Loucy (cell line): ENCODE data around the gene BCKDK.

ENCODE experiments used
- H2AFZ ChIP-seq: fragments of 200-600 bp; sonication (generic); 2 replicates; pipeline ENCODE4 v1.6.0; 2016; ENCODE audit warnings: antibody characterized with exemption, mild to moderate bottlenecking, low read length, moderate library complexity
- H3F3A ChIP-seq: fragments of 200-600 bp; 2 replicates; pipeline ENCODE4 v1.6.0; 2016; ENCODE audit warnings: antibody characterized with exemption, low read depth, mild to moderate bottlenecking
- H3K27me3 ChIP-seq: fragments of 200-600 bp; sonication (generic); 2 replicates; pipeline ENCODE4 v1.6.1; 2014; ENCODE audit warnings: low read length, mild to moderate bottlenecking; ENCODE audit not compliant: insufficient read depth, poor library complexity, severe bottlenecking
- H3K36me3 ChIP-seq: fragments of 200-600 bp; sonication (generic); 2 replicates; pipeline ENCODE4 v1.6.1; 2016; ENCODE audit warnings: low read length; ENCODE audit not compliant: insufficient read depth
- H3K4me1 ChIP-seq: fragments of 200-600 bp; sonication (generic); 2 replicates; pipeline ENCODE4 v1.5.1; 2014; ENCODE audit warnings: low read length, mild to moderate bottlenecking; ENCODE audit not compliant: insufficient read depth, poor library complexity, severe bottlenecking
- H3K4me2 ChIP-seq: fragments of 200-600 bp; sonication (generic); 2 replicates; pipeline ENCODE4 v1.6.0; 2014; ENCODE audit warnings: antibody characterized with exemption, low read length, low read depth, mild to moderate bottlenecking; ENCODE audit not compliant: poor library complexity, severe bottlenecking
- H3K4me3 ChIP-seq: fragments of 200-600 bp; sonication (generic); 2 replicates; pipeline ENCODE4 v1.5.1; 2014; ENCODE audit warnings: low read length, mild to moderate bottlenecking, mixed read lengths; ENCODE audit not compliant: poor library complexity, severe bottlenecking
- H3K79me2 ChIP-seq: fragments of 200-600 bp; sonication (generic); 2 replicates; pipeline ENCODE4 v1.6.1; 2014; ENCODE audit warnings: low read length; ENCODE audit not compliant: insufficient read depth
- H3K9ac ChIP-seq: fragments of 200-600 bp; sonication (generic); 2 replicates; pipeline ENCODE4 v1.6.0; 2014; ENCODE audit warnings: mild to moderate bottlenecking, low read depth, low read length, moderate library complexity; ENCODE audit not compliant: poor library complexity, severe bottlenecking
- H3K9me2 ChIP-seq: fragments of 200-600 bp; sonication (generic); replicated peaks from 2 replicates; pipeline ENCODE4 v1.6.1; 2016; ENCODE audit warnings: low read depth, low read length, mixed read lengths
- H3K9me3 ChIP-seq: fragments of 200-600 bp; sonication (generic); 2 replicates; pipeline ENCODE4 v1.6.1; 2014; ENCODE audit warnings: mild to moderate bottlenecking, antibody characterized with exemption, low read length, low read depth; ENCODE audit not compliant: insufficient read depth
- H4K20me1 ChIP-seq: fragments of 200-600 bp; sonication (generic); 2 replicates; pipeline ENCODE4 v1.6.0; 2014; ENCODE audit warnings: antibody characterized with exemption, low read length, mild to moderate bottlenecking; ENCODE audit not compliant: insufficient read depth, poor library complexity, severe bottlenecking
- CTCF ChIP-seq: fragments of 200-600 bp; sonication (generic); conservative IDR thresholded peaks from 2 replicates; pipeline ENCODE4 v1.5.1; 2014; ENCODE audit warnings: mild to moderate bottlenecking, antibody characterized with exemption, low read length
- EZH2phosphoT487 ChIP-seq: fragments of 200-600 bp; IDR thresholded peaks from 2 replicates; pipeline ENCODE4 v1.6.1; 2018; ENCODE audit warnings: antibody characterized with exemption, mild to moderate bottlenecking, moderate library complexity, borderline replicate concordance

BCKDK gene

GRCh38 chr16:31063495-31063842 is 44.7 kb upstream of the BCKDK start:
- peaks cover 24% of the 10 kb centered on the region for H3K4me1 ChIP-seq
- H3K27me3 ChIP-seq, result no peaks in the 10 kb centered on the region
- no peaks in the 10 kb centered on the region for H3K9me3 ChIP-seq
- no peaks in the 10 kb centered on the region for H3K9me2 ChIP-seq
- H3K4me2 ChIP-seq, result peak overlapping the region; percentile 75
- peaks cover 27% of the 10 kb centered on the region; the same call in 1 of the 2 replicates for H3K79me2 ChIP-seq
- H4K20me1 ChIP-seq, result peaks cover 8% of the 10 kb centered on the region
- no peak overlapping the region for H3K9ac ChIP-seq
- 0 out of 2 replicates have a peak, but pooled peaks cover 5% of the 10 kb centered on the region for H3F3A ChIP-seq
- no peak overlapping the region for H3K4me3 ChIP-seq
- H2AFZ ChIP-seq, result no peak overlapping the region
- H3K36me3 ChIP-seq, result peaks cover 36% of the 10 kb centered on the region; the same call in 1 of the 2 replicates
- TF ChIP-seq EZH2phosphoT487 (no peak), CTCF (no peak)

GRCh38 chr16:31063843-31064611 is 44.2 kb upstream of the BCKDK start:
- H4K20me1 ChIP-seq, result peaks cover 8% of the 10 kb centered on the region
- H2AFZ ChIP-seq, result no peak overlapping the region
- H3K27me3 ChIP-seq, result no peaks in the 10 kb centered on the region

GRCh38 chr16:31064882-31065461 is 43.2 kb upstream of the BCKDK start:
- H3K36me3 ChIP-seq, result peaks cover 31% of the 10 kb centered on the region; the same call in 1 of the 2 replicates
- 0 out of 2 replicates have a peak, but pooled peaks cover 5% of the 10 kb centered on the region for H3F3A ChIP-seq
- peak overlapping the region; percentile 75 for H3K4me2 ChIP-seq
- peaks cover 38% of the 10 kb centered on the region; the same call in 1 of the 2 replicates for H3K79me2 ChIP-seq
- peaks cover 8% of the 10 kb centered on the region for H4K20me1 ChIP-seq
- no peak for TF ChIP-seq EZH2phosphoT487
- no peak for TF ChIP-seq CTCF
- H3K9me2 ChIP-seq, result no peaks in the 10 kb centered on the region
- no peak overlapping the region for H2AFZ ChIP-seq
- peak overlapping the region; percentile 45 for H3K9ac ChIP-seq
- H3K9me3 ChIP-seq, result no peaks in the 10 kb centered on the region
- H3K27me3 ChIP-seq, result no peaks in the 10 kb centered on the region
- peak overlapping the region; percentile 37 for H3K4me3 ChIP-seq
- H3K4me1 ChIP-seq, result peaks cover 30% of the 10 kb centered on the region

More at GRCh38 chr16:31063843-31064611, 44.2 kb upstream of the BCKDK start:
- peak overlapping the region; percentile 45 for H3K9ac ChIP-seq
- no peaks in the 10 kb centered on the region for H3K9me3 ChIP-seq
- peak overlapping the region; percentile 75 for H3K4me2 ChIP-seq
- peaks cover 36% of the 10 kb centered on the region; the same call in 1 of the 2 replicates for H3K36me3 ChIP-seq
- H3K4me1 ChIP-seq, result peaks cover 27% of the 10 kb centered on the region
- peaks cover 33% of the 10 kb centered on the region; the same call in 1 of the 2 replicates for H3K79me2 ChIP-seq
- H3K4me3 ChIP-seq, result peak overlapping the region; percentile 37
- H3K9me2 ChIP-seq, result no peaks in the 10 kb centered on the region
- no peak for TF ChIP-seq EZH2phosphoT487
- TF ChIP-seq CTCF, result no peak
- H3F3A ChIP-seq, result 0 out of 2 replicates have a peak, but pooled peaks cover 5% of the 10 kb centered on the region
